Naive B cell (primary cell): ENCODE results near the gene RGS19. TPM values are rescaled to one million over a fixed set of nuclear protein-coding genes. Genes with fewer than 3 reads are reported as not detected.

ENCODE experiments used
- ATAC-seq, 2 donors: fragments of 150-1000 bp; cut with Tn5 transposase; 2 replicates each; pipeline ENCODE4 v1.10.0; 2021; ENCODE audit warnings: low read depth in 2 of 2, mild to moderate bottlenecking in 2 of 2, moderate library complexity in 2 of 2
- DNase-seq: peaks from one replicate; pipeline ENCODE4 v3.0.0; 2022
- H3K27ac Mint-ChIP-seq, 6 donors: one replicate each; pipeline ENCODE4 v1.8.0; 2020 to 2022; ENCODE audit warnings: mild to moderate bottlenecking in 6 of 6, mixed read lengths in 6 of 6, moderate library complexity in 5 of 6, inconsistent platforms in 2 of 6
- H3K27me3 Mint-ChIP-seq, 3 donors: one replicate each; pipeline ENCODE4 v1.8.0; 2021 to 2022; ENCODE audit warnings: mixed read lengths in 3 of 3, mild to moderate bottlenecking in 1 of 3
- H3K36me3 Mint-ChIP-seq, 2 donors: one replicate each; pipeline ENCODE4 v1.8.0; 2020 to 2022; ENCODE audit warnings: mixed read lengths in 2 of 2, inconsistent platforms in 1 of 2, mild to moderate bottlenecking in 1 of 2
- H3K4me1 Mint-ChIP-seq, 3 donors: one replicate each; pipeline ENCODE4 v1.8.0; 2020 to 2022; ENCODE audit warnings: mixed read lengths in 3 of 3, inconsistent platforms in 1 of 3, mild to moderate bottlenecking in 1 of 3, moderate library complexity in 1 of 3
- H3K4me3 Mint-ChIP-seq, 8 donors: one replicate each; pipeline ENCODE4 v1.8.0; 2020 to 2022; ENCODE audit warnings: mild to moderate bottlenecking in 8 of 8, mixed read lengths in 8 of 8, moderate library complexity in 8 of 8, inconsistent platforms in 2 of 8
- H3K9me3 Mint-ChIP-seq, 7 donors: one replicate each; pipeline ENCODE4 v1.8.0; 2020 to 2022; ENCODE audit warnings: mixed read lengths in 7 of 7, mild to moderate bottlenecking in 5 of 7, inconsistent platforms in 2 of 7, moderate library complexity in 1 of 7
- polyA plus RNA-seq, 6 donors: library from polyadenylated mRNA; unstranded; fragments of 300-500 nt; fragmentation: Illumina TruSeq; gene quantifications; one replicate each; pipeline ENCODE4 v1.2.3, GENCODE V29; 2021; ENCODE audit warnings: low read depth in 6 of 6

Gene RGS19
- polyA plus RNA-seq, 6 donors from 2014 or later: 112 to 170 (median 132) TPM

DNA sequence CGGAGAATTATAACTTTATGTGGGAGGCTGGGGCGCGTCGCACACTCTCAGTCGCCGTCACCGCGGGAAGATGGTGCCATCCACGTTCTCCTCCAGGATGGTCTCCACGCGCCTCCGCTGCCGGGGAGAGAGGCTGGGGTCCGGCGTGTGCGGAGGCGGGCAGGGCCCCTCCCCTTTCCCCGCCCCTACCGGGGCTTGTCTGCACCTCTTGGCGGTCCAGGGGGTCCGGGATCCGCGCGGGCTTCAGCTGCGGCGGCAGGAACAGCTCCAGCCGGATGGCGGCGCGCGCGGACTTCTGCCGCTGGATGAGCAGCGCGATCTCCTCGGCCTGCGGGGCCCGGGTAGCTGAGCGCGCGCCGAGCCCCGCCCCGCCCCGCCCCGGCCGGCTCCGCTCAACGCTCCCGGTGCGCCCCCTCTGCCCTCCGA lies 4.1 kb upstream of the RGS19 start:
- Mint-ChIP-seq H3K27me3 (peaks cover under 1 to 13% (median 6%) of the 10 kb centered on the region in 3 donors), H3K4me3 (peak overlapping the region; percentile 76 to 90 (median 82)), H3K27ac (peak overlapping the region in 2 of 6 donors; percentile 89 to 93), H3K36me3 (no peaks in the 10 kb centered on the region), H3K9me3 (peaks cover 0 to 7% (median 0%) of the 10 kb centered on the region in 7 donors), H3K4me1 (peaks cover 36 to 47% (median 44%) of the 10 kb centered on the region in 3 donors)
- ATAC-seq: peak; percentile 18 to 21
- peak; percentile 66 for DNase-seq

- Mint-ChIP-seq H3K4me1 (peaks cover 36 to 47% (median 47%) of the 10 kb centered on the region in 3 donors), H3K27me3 (peaks cover 0 to 13% (median 6%) of the 10 kb centered on the region in 3 donors), H3K4me3 (peak overlapping the region; percentile 76 to 90 (median 82)), H3K36me3 (no peaks in the 10 kb centered on the region), H3K9me3 (peaks cover 0 to 5% (median 0%) of the 10 kb centered on the region in 7 donors), H3K27ac (peak overlapping the region in 2 of 6 donors; percentile 89 to 93)
- DNase-seq (no peak), ATAC-seq (no peak)
These were observed 3.6 kb upstream of the RGS19 start for GRCh38 chr20:64082820-64083377.

- H3K4me1 Mint-ChIP-seq: peaks cover 40 to 51% (median 49%) of the 10 kb centered on the region in 3 donors
- peaks cover 0 to 13% (median 6%) of the 10 kb centered on the region in 3 donors for H3K27me3 Mint-ChIP-seq
- ATAC-seq: no peak
- peaks cover 0 to 2% (median 0%) of the 10 kb centered on the region in 7 donors for H3K9me3 Mint-ChIP-seq
- H3K4me3 Mint-ChIP-seq: peak overlapping the region; percentile 49 to 90 (median 82)
- DNase-seq: no peak
- no peaks in the 10 kb centered on the region for H3K36me3 Mint-ChIP-seq
- H3K27ac Mint-ChIP-seq: peak overlapping the region in 4 of 6 donors; percentile 69 to 96 (median 88)
These were observed 2.9 kb upstream of the RGS19 start for GRCh38 chr20:64082126-64082731.

GRCh38 chr20:64081624-64081964 lies 2.3 kb upstream of the RGS19 start:
- H3K4me1 Mint-ChIP-seq: peaks cover 40 to 55% (median 54%) of the 10 kb centered on the region in 3 donors
- peak overlapping the region; percentile 9 to 96 (median 56) for H3K27ac Mint-ChIP-seq
- H3K36me3 Mint-ChIP-seq: no peaks in the 10 kb centered on the region
- peak overlapping the region; percentile 10 to 89 (median 62) for H3K4me3 Mint-ChIP-seq
- H3K9me3 Mint-ChIP-seq: peaks cover 0 to under 1% (median 0%) of the 10 kb centered on the region in 7 donors
- DNase-seq (no peak), ATAC-seq (no peak)
- peaks cover 0 to 13% (median 6%) of the 10 kb centered on the region in 3 donors for H3K27me3 Mint-ChIP-seq

- DNase-seq (no peak), ATAC-seq (no peak)
- H3K27me3 Mint-ChIP-seq: peaks cover 0 to 13% (median 6%) of the 10 kb centered on the region in 3 donors
- H3K4me3 Mint-ChIP-seq: peak overlapping the region; percentile 77 to 92 (median 84)
- peak overlapping the region; percentile 71 to 97 (median 94) for H3K27ac Mint-ChIP-seq
- H3K4me1 Mint-ChIP-seq: peaks cover 41 to 58% (median 55%) of the 10 kb centered on the region in 3 donors
- no peaks in the 10 kb centered on the region for H3K9me3 Mint-ChIP-seq
- no peaks in the 10 kb centered on the region for H3K36me3 Mint-ChIP-seq
These were observed 1.7 kb upstream of the RGS19 start for GRCh38 chr20:64080813-64081623.

GRCh38 chr20:64080013-64080812 lies 895 bp upstream of the RGS19 start, which contains the start of gene OPRL1:
Gene OPRL1, plus strand, starts transcription at chr20:64080082. Its CDS starts 12,639 bp downstream, at chr20:64092721.
- Mint-ChIP-seq H3K9me3 (no peaks in the 10 kb centered on the region), H3K27ac (peak within 1 kb of the TSS; percentile 71 to 97 (median 96)), H3K4me3 (peak within 1 kb of the TSS; percentile 80 to 96 (median 92)), H3K36me3 (no peaks in the 10 kb centered on the region), H3K4me1 (peaks cover 48 to 64% (median 59%) of the 10 kb centered on the region in 3 donors), H3K27me3 (peaks cover 0 to 12% (median 6%) of the 10 kb centered on the region in 3 donors)
- ATAC-seq (peak; percentile 28 to 37), DNase-seq (peak; percentile 67)

DNA sequence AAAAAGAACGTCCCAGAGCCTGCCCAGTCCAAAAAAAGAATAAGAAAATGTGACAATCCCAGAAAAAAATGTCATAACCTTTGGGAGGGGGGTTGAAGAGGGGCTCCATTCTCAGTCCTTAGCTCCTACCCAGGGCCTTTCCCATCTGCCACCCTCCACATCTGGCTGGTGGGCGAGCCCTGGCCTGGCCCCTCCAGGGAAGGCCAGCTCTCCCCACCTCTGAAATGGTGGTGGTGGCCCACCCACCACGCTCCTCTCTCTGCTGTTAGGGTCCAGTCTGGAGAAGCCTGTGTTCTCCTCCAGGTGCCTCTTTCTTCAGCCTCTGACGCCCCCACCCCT lies 415 bp downstream of the RGS19 start:
- ATAC-seq (no peak), DNase-seq (no peak)
- Mint-ChIP-seq H3K27ac (peak overlapping the region in 4 of 6 donors; percentile 84 to 96 (median 93)), H3K4me3 (peak overlapping the region; percentile 80 to 96 (median 92)), H3K36me3 (no peaks in the 10 kb centered on the region), H3K4me1 (peaks cover 47 to 60% (median 57%) of the 10 kb centered on the region in 3 donors), H3K27me3 (no peaks in the 10 kb centered on the region), H3K9me3 (no peaks in the 10 kb centered on the region)

GRCh38 chr20:64077876-64078551 lies 1.3 kb downstream of the RGS19 start:
- peak overlapping the region in 5 of 6 donors; percentile 91 to 96 (median 94) for H3K27ac Mint-ChIP-seq
- H3K27me3 Mint-ChIP-seq: no peaks in the 10 kb centered on the region
- ATAC-seq (peak; percentile 62 to 64), DNase-seq (peak; percentile 85)
- H3K9me3 Mint-ChIP-seq: no peaks in the 10 kb centered on the region
- peaks cover 45 to 57% (median 54%) of the 10 kb centered on the region in 3 donors for H3K4me1 Mint-ChIP-seq
- H3K36me3 Mint-ChIP-seq: no peaks in the 10 kb centered on the region
- H3K4me3 Mint-ChIP-seq: peak overlapping the region; percentile 80 to 96 (median 92)

- ATAC-seq: peak; percentile 1
- no peaks in the 10 kb centered on the region for H3K36me3 Mint-ChIP-seq
These were observed 1.8 kb downstream of the RGS19 start for GRCh38 chr20:64077541-64077875.

GRCh38 chr20:64077094-64077493 lies 2.2 kb downstream of the RGS19 start:
- DNase-seq (peak; percentile 73), ATAC-seq (peak; percentile 14 to 15)
- H3K4me3 Mint-ChIP-seq: peak overlapping the region; percentile 80 to 96 (median 92)
- no peaks in the 10 kb centered on the region for H3K9me3 Mint-ChIP-seq
- no peaks in the 10 kb centered on the region for H3K36me3 Mint-ChIP-seq
- peak overlapping the region in 5 of 6 donors; percentile 33 to 96 (median 92) for H3K27ac Mint-ChIP-seq
- H3K4me1 Mint-ChIP-seq: peaks cover 41 to 53% (median 45%) of the 10 kb centered on the region in 3 donors
- no peaks in the 10 kb centered on the region for H3K27me3 Mint-ChIP-seq

More at GRCh38 chr20:64077541-64077875, 1.8 kb downstream of the RGS19 start:
- peaks cover 41 to 53% (median 49%) of the 10 kb centered on the region in 3 donors for H3K4me1 Mint-ChIP-seq
- no peaks in the 10 kb centered on the region for H3K9me3 Mint-ChIP-seq
- DNase-seq: no peak
- H3K27ac Mint-ChIP-seq: peak overlapping the region in 5 of 6 donors; percentile 91 to 96 (median 94)
- no peaks in the 10 kb centered on the region for H3K27me3 Mint-ChIP-seq
- H3K4me3 Mint-ChIP-seq: peak overlapping the region; percentile 80 to 96 (median 92)

DNA sequence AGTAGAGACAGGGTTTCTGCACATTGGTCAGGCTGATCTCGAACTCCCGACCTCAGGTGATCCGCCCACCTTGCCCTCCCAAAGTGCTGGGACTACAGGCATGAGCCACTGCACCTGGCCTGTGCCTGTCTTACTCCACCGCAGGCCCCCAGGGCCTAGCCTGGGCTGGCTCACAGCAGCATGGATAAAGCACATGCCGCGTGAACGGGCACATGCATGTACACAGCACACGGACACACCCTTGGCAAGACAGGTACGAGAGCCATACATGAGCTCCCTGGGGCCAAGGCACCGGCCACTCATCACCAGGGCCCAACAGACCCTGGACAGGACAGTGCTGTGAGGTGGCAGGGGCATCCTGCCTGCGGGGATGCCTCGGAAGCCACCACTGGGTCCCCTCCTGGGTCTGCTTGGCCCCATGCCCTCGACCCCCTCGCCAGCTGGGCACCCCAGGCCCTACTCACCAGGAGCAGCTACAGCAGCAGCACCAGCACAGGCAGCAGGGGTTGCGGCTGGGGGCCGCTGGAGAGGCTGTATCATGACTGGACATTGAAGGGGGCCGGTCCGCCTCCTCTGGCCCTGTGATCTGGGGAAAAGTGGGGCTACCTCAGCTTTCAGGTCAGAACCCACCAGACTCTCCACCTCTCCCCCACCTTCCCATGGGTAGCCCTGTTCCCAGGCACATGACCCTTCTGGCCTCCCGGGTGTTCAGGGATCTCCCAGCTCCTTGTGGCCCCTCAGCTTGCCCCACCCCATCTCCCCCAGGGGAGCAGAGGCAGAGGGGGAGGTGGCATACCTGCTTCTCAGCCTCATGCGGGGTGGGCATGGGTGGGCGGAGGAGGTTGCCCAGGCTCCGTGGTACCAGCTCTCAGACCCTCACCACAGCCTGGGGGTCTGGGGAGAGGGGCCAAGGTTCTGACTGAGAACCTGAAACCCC lies 3.0 kb downstream of the RGS19 start:
- peak overlapping the region in 4 of 6 donors; percentile 64 to 96 (median 86) for H3K27ac Mint-ChIP-seq
- H3K36me3 Mint-ChIP-seq: no peaks in the 10 kb centered on the region
- no peaks in the 10 kb centered on the region for H3K9me3 Mint-ChIP-seq
- no peak for DNase-seq
- ATAC-seq: no peak
- peak overlapping the region; percentile 47 to 95 (median 88) for H3K4me3 Mint-ChIP-seq
- H3K4me1 Mint-ChIP-seq: peaks cover 41 to 52% (median 42%) of the 10 kb centered on the region in 3 donors
- H3K27me3 Mint-ChIP-seq: no peaks in the 10 kb centered on the region
